ENCODE data around the gene ARL13B. TPM values are rescaled to one million over a fixed set of nuclear protein-coding genes. Genes with fewer than 3 reads are reported as not detected.
"Not testable (repeated sequence)": the region's sequence is repeated elsewhere in the genome, so short reads cannot be mapped to it uniquely, and the experiment has no call there.

Gene ARL13B
- total and polyA plus RNA-seq, 2 of the 4 experiments (the other 2 are of a cell fraction) = 2.7 to 3.0 TPM

- H4K20me1 ChIP-seq (ENCODE audit: insufficient read depth, low read length); H3K9me1 ChIP-seq (ENCODE audit: insufficient read depth, low read length); H3K23ac ChIP-seq (ENCODE audit: low read depth, low read length); in situ Hi-C loops (cut with MboI; ENCODE audit: low sequenced_read_pairs); H2BK120ac ChIP-seq (ENCODE audit: low read depth, low read length); H2AFZ ChIP-seq (replicated peaks; ENCODE audit: low read length, poor library complexity); H3K27me3 ChIP-seq (ENCODE audit: control insufficient read depth, insufficient read depth, low read length); H3K14ac ChIP-seq (replicated peaks; ENCODE audit: low read depth, low read length); CTCF ChIA-PET; H2AK5ac ChIP-seq (ENCODE audit: low read depth, low read length); H3K4me3 ChIP-seq (ENCODE audit: insufficient read depth, low read depth, low read length); H3K56ac ChIP-seq (ENCODE audit: extremely low read depth, insufficient read depth, low read length); H2BK5ac ChIP-seq (ENCODE audit: low read depth, low read length, poor library complexity, severe bottlenecking); H4K5ac ChIP-seq (ENCODE audit: low read depth, low read length); H3K4me2 ChIP-seq (ENCODE audit: low read depth, low read length); POLR2A ChIA-PET (ENCODE audit: unreplicated experiment); H2BK15ac ChIP-seq (ENCODE audit: low read depth, low read length); H2AK9ac ChIP-seq (replicated peaks; ENCODE audit: low read depth, low read length, poor library complexity); H4K8ac ChIP-seq (ENCODE audit: low read depth in 2 of 2, low read length in 2 of 2); H3K27ac ChIP-seq (ENCODE audit: insufficient read depth, low read length); H3K4me1 ChIP-seq (ENCODE audit: control insufficient read depth, insufficient read depth, low read length); H4K91ac ChIP-seq (ENCODE audit: insufficient read depth, low read depth, low read length); ATAC-seq (ENCODE audit: low read depth); H3K18ac ChIP-seq (ENCODE audit: low read depth, low read length); DNase-seq; H2BK20ac ChIP-seq (ENCODE audit: low read depth, low read length); dilution Hi-C loops (cut with HindIII; ENCODE audit: low sequenced_read_pairs, unreplicated experiment); H3K9me3 ChIP-seq (ENCODE audit: control insufficient read depth, insufficient read depth, low read length); H3K4ac ChIP-seq (ENCODE audit: low read depth, low read length); H3K36me3 ChIP-seq (ENCODE audit: control insufficient read depth, insufficient read depth, low read length); intact Hi-C loops (cut with micrococcal nuclease); H3K79me1 ChIP-seq (ENCODE audit: low read depth in 1 of 2, low read length in 2 of 2); H3K9ac ChIP-seq (ENCODE audit: low read depth, low read length); BruUV-seq (replicated peaks): not testable (repeated sequence)
- 100% methylated on average over 9 of the region's 61 CpGs; no CpG with 5 or more reads in 1 of the 2 experiments for WGBS, 2 experiments (ENCODE audit: extremely low coverage in 2 of 2, insufficient read length in 1 of 2)
Measured at GRCh38 chr3:94044100-94044936, 64.4 kb downstream of the ARL13B start.

Measured in IMR-90 (cell line).